ENCODE results near the gene SLX4.
A peak's percentile ranks its signal among the peaks of the same experiment; 100 is the strongest.

SLX4 gene

DNA sequence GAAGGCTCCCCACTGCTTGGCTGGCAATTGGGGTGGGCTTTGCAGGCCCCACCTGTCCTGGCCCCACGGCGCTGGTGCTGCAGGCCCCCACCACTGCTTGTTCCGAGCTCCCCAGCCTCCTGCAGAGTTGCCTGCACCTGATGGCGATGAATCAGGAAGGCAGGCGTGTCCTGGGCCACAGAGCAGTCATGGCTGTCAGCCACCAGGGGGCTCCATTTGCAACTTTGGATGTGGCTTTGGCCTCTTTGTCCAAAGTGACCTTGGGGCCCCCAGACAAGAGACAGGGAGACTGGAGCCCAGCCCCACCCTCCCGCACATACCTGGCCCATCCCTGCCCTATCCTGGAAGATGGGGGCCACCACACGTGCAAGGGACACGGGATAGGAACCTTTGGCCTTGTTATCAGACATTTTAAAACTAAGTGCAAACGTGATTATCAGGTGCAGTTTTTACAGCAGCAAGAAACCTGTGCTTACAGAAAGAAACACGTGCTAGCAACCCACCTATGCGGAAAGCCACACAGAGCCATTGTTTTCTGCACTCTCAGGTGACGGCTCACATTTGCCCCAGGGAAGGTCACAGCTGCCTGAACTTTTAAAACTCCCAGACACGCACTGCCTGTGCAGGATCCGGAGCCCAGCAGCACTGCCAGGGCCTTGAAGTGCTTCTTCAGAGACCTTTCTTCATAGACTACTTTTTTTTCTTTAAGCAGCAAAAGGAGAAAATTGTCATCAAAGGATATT, 43.0 kb upstream of the SLX4 start, which contains the start of gene DNASE1:
Gene DNASE1 (plus strand): TSS at position 443 of the 743 bp plus-strand sequence. CDS start 683 bp downstream, outside the sequence.
- peak; percentile 38 for DNase-seq (ENCODE audit: low read depth)
- TF ChIP-seq CTCF (IDR thresholded peaks at IDR 0.05; ENCODE audit: low read depth, low read length, missing control alignments): peak; percentile 88
- no peak within 1 kb of the TSS for H3K4me3 ChIP-seq (ENCODE audit: low read depth, low read length)

DNA sequence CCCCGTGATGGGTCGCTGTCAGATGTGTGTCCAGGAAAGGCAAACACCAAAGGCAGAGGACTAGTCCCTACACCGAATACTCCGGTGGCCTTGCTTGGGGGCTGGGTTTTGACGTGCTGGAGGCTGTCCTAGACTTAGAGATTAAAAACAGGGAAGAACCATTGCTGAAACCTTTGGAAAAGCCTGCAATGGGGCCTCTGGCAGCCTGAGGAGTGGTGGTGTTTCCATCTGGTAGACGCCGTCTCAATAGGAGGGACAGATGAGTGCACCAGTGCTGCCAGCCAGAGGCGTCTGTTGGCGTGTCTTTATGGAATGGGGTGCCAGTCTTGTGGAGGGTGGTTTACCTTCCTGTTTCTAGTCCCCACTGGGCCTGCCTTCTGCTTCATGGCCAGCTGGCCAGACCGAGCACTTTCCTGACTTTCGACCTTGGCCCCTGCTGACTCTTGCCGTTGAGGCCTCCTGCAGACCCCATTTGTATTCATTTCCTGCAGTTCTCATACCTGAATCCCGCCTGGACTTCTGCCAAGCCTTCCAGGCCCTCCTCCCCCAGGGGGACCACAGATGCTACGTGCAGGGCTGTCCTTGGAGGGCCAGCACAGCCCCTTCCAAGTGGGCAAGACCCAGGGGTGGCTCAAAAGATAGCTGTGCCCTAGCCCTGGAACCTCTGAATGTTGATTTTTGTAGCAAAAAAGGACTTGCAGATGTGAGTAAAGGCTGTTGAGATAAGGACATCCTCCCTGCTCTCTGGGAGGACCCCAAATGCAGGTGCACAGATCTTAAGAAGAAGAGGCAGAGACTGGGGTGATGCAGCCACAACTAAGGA, 41.2 kb upstream of the SLX4 start:
- no peak for TF ChIP-seq CTCF (IDR thresholded peaks at IDR 0.05; ENCODE audit: low read depth, low read length, missing control alignments)
- no peak overlapping the region for H3K4me3 ChIP-seq (ENCODE audit: low read depth, low read length)
- no peak for DNase-seq (ENCODE audit: low read depth)

- no peak for DNase-seq (ENCODE audit: low read depth)
- TF ChIP-seq CTCF (IDR thresholded peaks at IDR 0.05; ENCODE audit: low read depth, low read length, missing control alignments): no peak
- no peak overlapping the region for H3K4me3 ChIP-seq (ENCODE audit: low read depth, low read length)
These were observed 40.3 kb upstream of the SLX4 start for GRCh38 chr16:3651461-3652372.

GRCh38 chr16:3650631-3651265, 39.3 kb upstream of the SLX4 start:
- no peak for TF ChIP-seq CTCF (IDR thresholded peaks at IDR 0.05; ENCODE audit: low read depth, low read length, missing control alignments)
- no peak overlapping the region for H3K4me3 ChIP-seq (ENCODE audit: low read depth, low read length)
- DNase-seq (ENCODE audit: low read depth): no peak

GRCh38 chr16:3646348-3646920, 35.0 kb upstream of the SLX4 start:
- no peak for TF ChIP-seq CTCF (IDR thresholded peaks at IDR 0.05; ENCODE audit: low read depth, low read length, missing control alignments)
- no peak overlapping the region for H3K4me3 ChIP-seq (ENCODE audit: low read depth, low read length)
- DNase-seq (ENCODE audit: low read depth): no peak

Measured in GM12864 (cell line).